Right lobe of liver (tissue), 6 donors: Measurements from ENCODE around the gene PAK6. TPM values are rescaled to one million over a fixed set of nuclear protein-coding genes. Genes with fewer than 3 reads are reported as not detected.

Experiments
- ATAC-seq, 4 donors: fragments of 200-7000 bp; cut with Tn5 transposase; one replicate each; pipeline ENCODE4 v1.9.1; 2020; ENCODE audit warnings: mild to moderate bottlenecking in 4 of 4, moderate library complexity in 4 of 4
- DNase-seq, 3 donors: peaks; one replicate each; pipeline ENCODE4 v3.0.0-alpha.2; 2020
- H3K27ac ChIP-seq, 3 donors: fragments of 200-600 bp; one replicate each; pipeline ENCODE4 v1.8.0; 2022
- H3K27me3 ChIP-seq, 2 donors: fragments of 200-600 bp; one replicate each; pipeline ENCODE4 v1.8.0; 2022
- H3K36me3 ChIP-seq, 4 donors: fragments of 200-600 bp; sonication (generic) in 1 of 4; one replicate each; pipeline versions ENCODE4 v1.5.1 to v1.8.0; 2017 to 2022; ENCODE audit warnings: control low read depth in 1 of 4
- H3K4me1 ChIP-seq, 4 donors: fragments of 200-600 bp; sonication (generic) in 1 of 4; one replicate each; pipeline versions ENCODE4 v1.5.1 to v1.8.0; 2017 to 2022; ENCODE audit warnings: control low read depth in 1 of 4
- H3K4me3 ChIP-seq, 3 donors: fragments of 200-600 bp; one replicate each; pipeline ENCODE4 v1.8.0; 2022
- H3K9me3 ChIP-seq, 4 donors: fragments of 200-600 bp; sonication (generic) in 1 of 4; one replicate each; pipeline versions ENCODE4 v1.5.1 to v1.8.0; 2017 to 2022; ENCODE audit warnings: control low read depth in 1 of 4
- POLR2A ChIP-seq: fragments of 450-650 bp; IDR thresholded peaks from one replicate; pipeline ENCODE4 v1.6.1; 2017; ENCODE audit warnings: antibody characterized with exemption, mild to moderate bottlenecking
- WGBS: methylation state at CpG from one replicate; pipeline ENCODE4 v1.1.6; 2018; ENCODE audit warnings: low coverage, low lambda C conversion rate; ENCODE audit not compliant: insufficient coverage; ENCODE audit errors: missing lambda C conversion rate; 5-methylcytosine and 5-hydroxymethylcytosine counted together
- intact Hi-C, 2 donors: fragments of 100-400 bp; cut with DNase I; formaldehyde crosslinking; loops; one replicate each; pipeline versions ENCODE4 v1.11.2 to v1.14.1; 2022
- total RNA-seq, 6 experiments: library from RNA; depleted of rRNA in 2 of 6; stranded (reverse); fragments of >200 nt in 2 of 6; fragmentation: NEBNext Ultra II Directional in 3 of 6; extraction: Animal tissue kit (Norgen Biotek cat#: 25700) in 3 of 6; gene quantifications; one replicate each; pipeline versions ENCODE4 v1.1.0 to v1.2.4, GENCODE V29; 2016 to 2023
- TF ChIP-seq, protein P1 (sequence below), 4 donors: fragments of 200-600 bp in 3 of 4; fragments of 450-650 bp in 1 of 4; IDR thresholded peaks; one replicate each; pipeline versions ENCODE4 v1.5.1 to v1.8.0; 2016 to 2022; ENCODE audit warnings: antibody characterized with exemption in 4 of 4, mild to moderate bottlenecking in 2 of 4
- donor health status: DM: no; HTN: yes; CAD: no.
- donor health status: DM: no; HTN: no; CAD: no.
- donor health status: DM: no; HTN: no; CAD: no.
- donor health status: DM: no; HTN: yes; CAD: no.
- donor health status: DM: no; HTN: yes; CAD: no.

The PAK6 gene
- total RNA-seq, 6 experiments from 2014 or later = 0.05 to 0.19 (median 0.10) TPM; not detected in 2

- TF ChIP-seq, protein P1, sequence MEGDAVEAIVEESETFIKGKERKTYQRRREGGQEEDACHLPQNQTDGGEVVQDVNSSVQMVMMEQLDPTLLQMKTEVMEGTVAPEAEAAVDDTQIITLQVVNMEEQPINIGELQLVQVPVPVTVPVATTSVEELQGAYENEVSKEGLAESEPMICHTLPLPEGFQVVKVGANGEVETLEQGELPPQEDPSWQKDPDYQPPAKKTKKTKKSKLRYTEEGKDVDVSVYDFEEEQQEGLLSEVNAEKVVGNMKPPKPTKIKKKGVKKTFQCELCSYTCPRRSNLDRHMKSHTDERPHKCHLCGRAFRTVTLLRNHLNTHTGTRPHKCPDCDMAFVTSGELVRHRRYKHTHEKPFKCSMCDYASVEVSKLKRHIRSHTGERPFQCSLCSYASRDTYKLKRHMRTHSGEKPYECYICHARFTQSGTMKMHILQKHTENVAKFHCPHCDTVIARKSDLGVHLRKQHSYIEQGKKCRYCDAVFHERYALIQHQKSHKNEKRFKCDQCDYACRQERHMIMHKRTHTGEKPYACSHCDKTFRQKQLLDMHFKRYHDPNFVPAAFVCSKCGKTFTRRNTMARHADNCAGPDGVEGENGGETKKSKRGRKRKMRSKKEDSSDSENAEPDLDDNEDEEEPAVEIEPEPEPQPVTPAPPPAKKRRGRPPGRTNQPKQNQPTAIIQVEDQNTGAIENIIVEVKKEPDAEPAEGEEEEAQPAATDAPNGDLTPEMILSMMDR (IDR thresholded peaks at IDR 0.05) = no peak
- no peak for TF ChIP-seq POLR2A
- H3K9me3 ChIP-seq = no peaks in the 10 kb centered on the region
- H3K27me3 ChIP-seq = no peaks in the 10 kb centered on the region
- no peak for ATAC-seq
- peaks cover 0 to 2% (median 0%) of the 10 kb centered on the region in 4 donors for H3K4me1 ChIP-seq
- no peaks in the 10 kb centered on the region for H3K36me3 ChIP-seq
- no peak overlapping the region for H3K27ac ChIP-seq
- H3K4me3 ChIP-seq = no peak overlapping the region
- peak in 1 of 3 donors; percentile 12 for DNase-seq
- intact Hi-C loops = no loop called here
- WGBS = 78% methylated on average over 6 of the region's 11 CpGs
Observed at GRCh38 chr15:40233727-40234577, 4.9 kb upstream of the PAK6 start.

GRCh38 chr15:40234783-40235182 lies 4.1 kb upstream of the PAK6 start:
- intact Hi-C loops = no loop called here
- ATAC-seq (peak in 3 of 4 donors; percentile 21 to 55 (median 29)), DNase-seq (peak in 1 of 3 donors; percentile 18)
- Histone ChIP-seq H3K27me3 (no peaks in the 10 kb centered on the region), H3K4me1 (peaks cover 0 to 4% (median 0%) of the 10 kb centered on the region in 4 donors), H3K36me3 (no peaks in the 10 kb centered on the region), H3K27ac (no peak overlapping the region), H3K4me3 (no peak overlapping the region), H3K9me3 (no peaks in the 10 kb centered on the region)
- 76% methylated on average over 3 of the region's 4 CpGs for WGBS
- TF ChIP-seq POLR2A = no peak
- TF ChIP-seq, protein P1 (IDR thresholded peaks at IDR 0.05) = no peak

DNA sequence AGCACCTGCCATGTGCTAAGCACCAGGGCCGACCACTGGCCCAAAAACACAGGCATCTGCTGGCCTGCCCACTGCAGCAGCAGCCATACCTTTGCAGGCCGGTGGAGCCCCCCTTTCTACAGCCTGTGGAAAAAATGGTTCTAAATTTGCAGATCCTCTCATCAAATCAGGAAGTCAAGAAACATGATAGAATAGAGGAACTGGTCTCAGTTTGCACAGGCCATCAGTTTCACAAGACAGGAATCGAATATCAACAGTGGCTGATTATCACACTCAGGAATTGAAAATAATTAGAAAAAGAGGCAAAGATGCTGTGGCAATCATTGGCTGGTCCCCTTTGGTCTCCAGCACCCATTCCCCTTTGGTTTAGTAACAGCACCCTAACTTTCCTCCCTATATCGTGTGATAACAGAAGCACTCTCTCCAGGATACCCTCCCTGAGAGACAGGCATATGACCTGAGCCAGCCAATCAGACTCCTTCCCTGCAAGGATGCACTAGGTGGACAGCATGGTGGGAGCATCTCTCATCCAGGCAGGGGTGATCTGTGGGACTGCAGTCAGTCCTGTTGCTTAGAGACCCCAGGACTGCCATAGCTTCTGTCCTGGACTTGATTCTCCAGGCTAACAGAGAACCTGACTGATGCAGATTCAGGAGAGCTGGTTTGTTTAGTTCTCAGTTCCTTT lies 3.5 kb upstream of the PAK6 start:
- WGBS = 57% methylated on average over 4 of the region's 4 CpGs
- H3K27ac ChIP-seq = no peak overlapping the region
- DNase-seq = peak in 1 of 3 donors; percentile 11

DNA sequence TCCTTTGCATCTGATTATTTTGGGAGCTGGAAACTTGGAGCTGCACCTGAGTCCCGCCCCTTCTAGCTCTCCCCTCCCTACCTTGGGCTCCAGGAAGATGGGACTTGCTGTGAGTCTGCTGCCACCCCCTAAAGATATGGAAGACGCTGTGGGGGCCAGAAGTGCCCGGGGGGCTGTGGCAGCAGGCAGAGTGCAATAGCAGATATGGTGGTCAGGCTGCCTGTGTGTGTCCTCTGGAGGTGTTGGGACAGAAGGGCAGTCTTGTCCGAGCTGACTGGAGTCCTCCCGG lies 485 bp downstream of the PAK6 start:
- Histone ChIP-seq H3K36me3 (no peaks in the 10 kb centered on the region), H3K9me3 (no peaks in the 10 kb centered on the region), H3K27ac (no peak overlapping the region), H3K4me3 (no peak overlapping the region), H3K4me1 (peaks cover 0 to 4% (median 0%) of the 10 kb centered on the region in 4 donors), H3K27me3 (no peaks in the 10 kb centered on the region)
- ATAC-seq = no peak
- no peak for DNase-seq
- intact Hi-C loops = no loop called here
- TF ChIP-seq, protein P1 (IDR thresholded peaks at IDR 0.05) = no peak
- TF ChIP-seq POLR2A = no peak
- WGBS = 27% methylated on average over 3 of the region's 5 CpGs

More for the DNA sequence above, 3.5 kb upstream of the PAK6 start:
- peak in 2 of 4 donors; percentile 32 to 50 for ATAC-seq
- Histone ChIP-seq H3K27me3 (no peaks in the 10 kb centered on the region), H3K4me3 (no peak overlapping the region), H3K9me3 (no peaks in the 10 kb centered on the region), H3K36me3 (no peaks in the 10 kb centered on the region), H3K4me1 (peaks cover 0 to 4% (median 0%) of the 10 kb centered on the region in 4 donors)
- intact Hi-C loops = no loop called here
- TF ChIP-seq, protein P1 (IDR thresholded peaks at IDR 0.05) = no peak
- TF ChIP-seq POLR2A = no peak
